GM21529 (cell line): ENCODE data around the gene SINHCAF.

Experiments used
- ATAC-seq: cut with Tn5 transposase; IDR thresholded peaks from one replicate; pipeline ENCODE4 v1.9.1; 2021; ENCODE audit not compliant: unreplicated experiment

SINHCAF gene

DNA sequence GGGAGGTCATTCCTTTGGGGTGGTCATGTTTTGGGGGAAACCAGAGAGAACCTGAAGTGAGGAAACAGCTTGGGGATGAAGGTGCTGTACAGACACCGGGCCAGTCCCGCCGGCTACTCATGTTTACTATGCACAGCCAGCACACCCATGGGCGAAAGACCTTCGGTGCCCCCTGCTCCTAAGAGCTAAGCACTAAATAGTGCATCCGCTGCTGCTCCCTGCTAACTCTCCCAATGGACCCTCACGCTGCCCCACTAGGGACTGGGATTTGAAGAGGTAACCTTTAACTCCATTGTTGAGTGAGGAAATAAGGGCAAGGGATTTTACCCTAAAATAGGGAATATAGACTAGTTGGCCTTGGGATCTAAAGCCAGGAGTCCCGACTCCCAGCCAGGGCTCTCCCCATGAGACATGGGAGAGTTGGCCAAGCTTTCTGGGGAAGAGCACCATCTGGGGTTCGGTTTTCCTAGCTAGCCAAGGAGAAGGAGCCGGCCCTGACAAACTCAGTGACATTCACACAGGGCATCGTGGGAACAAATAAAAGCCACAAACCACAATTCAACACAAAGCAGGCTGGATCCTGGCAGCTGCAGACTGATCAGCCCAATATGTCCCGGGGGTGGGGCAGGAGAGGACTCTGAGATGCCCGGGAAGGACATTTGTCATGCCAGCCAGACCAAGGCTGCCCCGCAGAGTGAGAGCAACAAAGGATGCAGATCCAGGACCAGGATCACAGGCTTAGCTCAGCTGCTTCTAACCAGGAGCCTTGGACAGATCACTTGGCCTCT is 91.7 kb downstream of the SINHCAF start:
- ATAC-seq: no peak

DNA sequence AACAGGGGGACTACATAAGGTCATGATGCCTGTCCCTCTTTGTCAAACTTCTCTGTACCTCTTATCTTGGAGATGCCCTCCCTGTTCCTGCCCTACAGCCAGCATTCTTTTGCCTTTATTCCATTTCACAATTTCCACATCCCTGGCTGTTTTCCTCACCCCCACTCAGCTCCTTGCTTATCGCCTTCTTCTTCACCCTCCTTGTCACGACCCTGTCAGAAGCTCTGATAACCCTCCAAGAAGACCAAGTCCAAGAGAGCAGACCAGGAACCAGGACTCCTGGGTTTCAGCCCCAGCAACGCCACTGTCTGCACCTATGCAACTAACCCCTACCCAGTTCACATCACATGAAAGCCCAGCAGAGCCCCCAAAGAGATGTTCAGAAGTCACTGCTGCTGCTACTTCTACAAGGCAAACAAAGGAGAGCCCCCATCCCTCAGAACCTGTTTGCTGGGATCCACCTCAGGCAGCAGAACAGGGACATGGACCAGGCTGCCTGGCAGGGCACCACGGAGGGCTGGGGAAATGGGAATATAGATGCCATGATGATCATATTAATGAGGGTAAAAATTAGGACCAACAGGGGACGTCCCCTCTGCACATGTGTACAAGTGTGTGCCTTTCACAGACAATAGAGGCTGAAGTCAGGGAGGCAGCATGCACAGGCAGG is 92.8 kb downstream of the SINHCAF start:
- ATAC-seq: no peak

DNA sequence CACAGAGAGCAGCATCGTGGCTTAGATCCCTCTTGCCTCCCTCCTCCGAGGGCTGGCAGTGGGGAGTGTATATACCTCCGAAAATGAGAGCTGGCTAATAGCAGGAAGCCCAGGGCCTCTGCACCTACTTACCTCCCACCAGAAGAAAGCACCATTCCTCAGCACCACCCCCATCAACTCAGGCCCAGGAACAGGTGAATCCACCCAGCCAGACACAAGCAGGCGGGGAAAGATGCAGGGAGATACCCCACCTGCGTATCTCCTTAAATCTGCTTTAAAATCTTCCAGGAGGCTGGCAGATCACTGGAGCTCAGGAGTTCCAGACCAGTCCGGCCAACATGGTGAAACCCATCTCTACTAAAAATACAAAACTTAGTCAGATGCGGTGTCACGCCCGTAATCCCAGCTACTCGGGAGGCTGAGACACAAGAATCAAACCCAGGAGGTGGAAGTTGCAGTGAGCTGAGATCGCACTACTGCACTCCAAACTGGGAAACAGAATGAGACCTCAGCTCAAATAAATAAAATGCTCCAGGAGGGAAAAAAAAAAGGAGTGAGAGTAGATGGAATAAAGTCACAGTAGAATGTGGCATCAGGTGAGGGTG is 93.5 kb downstream of the SINHCAF start:
- no peak for ATAC-seq

DNA sequence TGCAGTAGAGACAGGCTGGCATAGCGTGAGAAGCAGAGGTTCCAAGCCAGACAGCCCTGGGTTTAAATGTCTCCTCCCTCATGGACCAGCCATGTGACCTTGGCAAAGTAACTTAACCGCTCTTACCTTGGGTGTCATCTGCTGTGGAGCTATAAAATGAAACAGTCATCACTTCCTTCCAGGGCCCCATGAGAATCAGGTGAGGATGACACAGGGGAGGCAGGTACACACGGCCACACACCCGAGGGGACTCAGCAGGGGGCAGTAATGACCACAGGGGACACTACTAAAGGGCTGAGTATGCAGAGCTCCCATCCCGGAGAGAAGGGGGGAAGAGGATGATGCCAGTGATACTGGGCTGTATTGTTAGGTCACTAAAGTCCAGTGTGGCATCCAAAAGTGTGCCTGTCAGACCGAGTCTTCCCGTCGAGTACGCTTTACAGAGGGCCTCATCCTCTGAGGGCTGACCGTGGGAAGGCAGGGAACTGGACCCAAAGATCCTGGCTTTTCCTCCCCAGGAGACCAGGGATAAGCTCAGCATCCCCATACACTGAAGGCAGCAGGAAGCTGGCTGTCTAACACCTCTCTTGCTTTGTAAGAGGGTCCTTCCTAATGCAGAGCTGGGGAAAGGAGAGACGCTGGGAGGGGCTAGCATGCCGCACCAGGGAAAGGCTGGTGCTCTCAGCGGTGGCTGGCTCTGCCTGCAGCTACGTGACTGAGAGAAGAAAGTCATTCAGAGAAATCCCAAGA is 94.2 kb downstream of the SINHCAF start:
- no peak for ATAC-seq
